GM12878 (cell line): ENCODE data around the gene EIF5B. TPM values are rescaled to one million over a fixed set of nuclear protein-coding genes. Genes with fewer than 3 reads are reported as not detected.

ENCODE experiments used
- ATAC-seq: fragments of 200-7000 bp; cut with Tn5 transposase; 3 replicates; pipeline ENCODE4 v1.9.1; 2020; ENCODE audit warnings: mild to moderate bottlenecking, moderate library complexity
- BruUV-seq: library from RNA; stranded (reverse); fragments of 400-500 nt; replicated peaks from 2 replicates; lab custom pipeline; 2021; lab: Mats Ljungman, UMichigan
- CTCF ChIA-PET: fragments of 300-600 bp; sonication (Branson Sonifier 250); formaldehyde crosslinking; extraction: SDS; loops from one replicate; lab custom pipeline; 2021; ENCODE audit warnings: inconsistent platforms; lab: Yijun Ruan, JAX
- POLR2A ChIA-PET: fragments of 350-600 bp; formaldehyde crosslinking; extraction: SDS; loops from one replicate; lab custom pipeline; 2021; ENCODE audit warnings: inconsistent platforms; lab: Charles Lee
- RAD21 ChIA-PET: fragments of 300-600 bp; sonication (Branson Sonifier 250); formaldehyde crosslinking; loops from one replicate; lab custom pipeline; 2023; ENCODE audit warnings: antibody characterized with exemption; ENCODE audit not compliant: unreplicated experiment; lab: Charles Lee
- SMC1A ChIA-PET: fragments of 300-600 bp; sonication (Branson Sonifier 250); formaldehyde crosslinking; loops from one replicate; lab custom pipeline; 2023; ENCODE audit not compliant: unreplicated experiment, uncharacterized antibody; lab: Charles Lee
- DNase-seq: peaks from one replicate; pipeline ENCODE4 v3.0.0-alpha.2; 2011; ENCODE audit warnings: low read depth, low spot score
- FAIRE-seq: peaks from 3 replicates; lab custom pipeline; 2011; peaks lifted over from hg19 to GRCh38; lab: Jason Lieb, UNC
- H2AFZ ChIP-seq: 2 replicates; pipeline ENCODE4 v1.6.0; 2011; ENCODE audit warnings: low read depth, low read length, control low read depth; ENCODE audit not compliant: control insufficient read depth
- H3K27ac ChIP-seq: 2 replicates; pipeline ENCODE4 v1.5.1; 2011; ENCODE audit warnings: control low read depth; ENCODE audit not compliant: control insufficient read depth, insufficient read depth
- H3K27me3 ChIP-seq, 2 experiments: replicated peaks in 1 of 2; 2 replicates each; pipeline versions ENCODE4 v1.6.0 to v1.6.1; 2011; ENCODE audit warnings: low read length in 1 of 2; ENCODE audit not compliant: control insufficient read depth in 2 of 2, insufficient read depth in 2 of 2
- H3K36me3 ChIP-seq, 2 experiments: 2 replicates each; pipeline ENCODE4 v1.5.1; 2011; ENCODE audit warnings: low read length in 1 of 2; ENCODE audit not compliant: control insufficient read depth in 2 of 2, insufficient read depth in 2 of 2
- H3K4me1 ChIP-seq: 2 replicates; pipeline ENCODE4 v1.6.1; 2011; ENCODE audit warnings: mild to moderate bottlenecking, low read length, moderate library complexity, mixed read lengths; ENCODE audit not compliant: control insufficient read depth, insufficient read depth
- H3K4me2 ChIP-seq: 2 replicates; pipeline ENCODE4 v1.6.0; 2011; ENCODE audit warnings: control low read depth; ENCODE audit not compliant: control insufficient read depth, insufficient read depth
- H3K4me3 ChIP-seq: fragments of 200-600 bp; sonication (generic); 2 replicates; pipeline ENCODE4 v1.5.1; 2016
- H3K79me2 ChIP-seq: 2 replicates; pipeline ENCODE4 v1.6.0; 2011; ENCODE audit warnings: low read length; ENCODE audit not compliant: control insufficient read depth, insufficient read depth
- H3K9ac ChIP-seq: 2 replicates; pipeline ENCODE4 v1.8.0; 2011; ENCODE audit warnings: low read length, control low read depth, mixed read lengths; ENCODE audit not compliant: control insufficient read depth, insufficient read depth
- H3K9me3 ChIP-seq: replicated peaks from 3 replicates; pipeline ENCODE4 v1.5.1; 2011; ENCODE audit warnings: mild to moderate bottlenecking, low read length; ENCODE audit not compliant: control insufficient read depth, insufficient read depth
- H4K20me1 ChIP-seq: 2 replicates; pipeline ENCODE4 v1.6.0; 2011; ENCODE audit not compliant: control insufficient read depth, insufficient read depth
- BHLHE40 ChIP-seq, 2 experiments: fragments of 450-650 bp in 1 of 2; IDR thresholded peaks; 2 replicates each; pipeline ENCODE4 v1.6.1; 2011 to 2017; ENCODE audit warnings: low read depth in 2 of 2, borderline replicate concordance in 1 of 2, improper control_type of control experiment in 1 of 2, low read length in 1 of 2, mild to moderate bottlenecking in 1 of 2
- CHD2 ChIP-seq: IDR thresholded peaks from 2 replicates; pipeline ENCODE4 v1.6.1; 2011; ENCODE audit warnings: low read depth, low read length, improper control_type of control experiment, borderline replicate concordance
- DPF2 ChIP-seq: fragments of 450-650 bp; IDR thresholded peaks from 2 replicates; pipeline ENCODE4 v1.6.1; 2017; ENCODE audit warnings: mild to moderate bottlenecking
- FOXM1 ChIP-seq: IDR thresholded peaks from 2 replicates; pipeline ENCODE4 v1.6.1; 2012; ENCODE audit warnings: low read depth, mild to moderate bottlenecking, inconsistent platforms, low read length, moderate library complexity
- GATAD2B ChIP-seq: fragments of 450-650 bp; conservative IDR thresholded peaks from 2 replicates; pipeline ENCODE4 v1.6.1; 2017; ENCODE audit warnings: low read depth, mild to moderate bottlenecking, moderate library complexity
- KDM1A ChIP-seq: fragments of 200-600 bp; sonication (generic); IDR thresholded peaks from 2 replicates; pipeline ENCODE4 v1.6.1; 2016; ENCODE audit warnings: borderline replicate concordance
- MEF2B ChIP-seq: fragments of 450-650 bp; IDR thresholded peaks from 2 replicates; pipeline ENCODE4 v1.6.1; 2018; ENCODE audit warnings: mild to moderate bottlenecking, moderate library complexity; ENCODE audit not compliant: partially characterized antibody, poor library complexity, severe bottlenecking
- MTA3 ChIP-seq: IDR thresholded peaks from 2 replicates; pipeline ENCODE4 v1.6.1; 2012; ENCODE audit warnings: low read length, inconsistent platforms, borderline replicate concordance
- NRF1 ChIP-seq: conservative IDR thresholded peaks from 2 replicates; pipeline ENCODE4 v1.6.1; 2011; ENCODE audit warnings: mild to moderate bottlenecking, low read depth, low read length, improper control_type of control experiment
- PAX8 ChIP-seq: fragments of 450-650 bp; IDR thresholded peaks from 2 replicates; pipeline ENCODE4 v1.6.1; 2017; ENCODE audit warnings: mild to moderate bottlenecking, moderate library complexity
- RUNX3 ChIP-seq: IDR thresholded peaks from 2 replicates; pipeline ENCODE4 v1.6.1; 2012; ENCODE audit warnings: low read length, inconsistent platforms
- SREBF2 ChIP-seq: IDR thresholded peaks from 2 replicates; pipeline ENCODE4 v1.6.1; 2012; ENCODE audit warnings: mild to moderate bottlenecking, low read length
- TCF7 ChIP-seq: IDR thresholded peaks from 2 replicates; pipeline ENCODE4 v1.6.1; 2014; ENCODE audit warnings: antibody characterized with exemption, borderline replicate concordance
- WGBS: methylation state at CpG from one replicate; pipeline ENCODE4 v1.1.6; 2016; ENCODE audit warnings: low lambda C conversion rate; ENCODE audit not compliant: insufficient replicate concordance, insufficient coverage; ENCODE audit errors: missing lambda C conversion rate; 5-methylcytosine and 5-hydroxymethylcytosine counted together
- in situ Hi-C: fragments of 300-500 bp; cut with MboI; formaldehyde crosslinking; loops from 9 replicates; pipeline ENCODE4 v1.14.3; 2018; ENCODE audit warnings: mixed read lengths
- intact Hi-C: fragments of 100-400 bp; cut with micrococcal nuclease; formaldehyde crosslinking; loops from one replicate; pipeline ENCODE4 v1.14.2; 2022; ENCODE audit not compliant: unreplicated experiment
- polyA plus RNA-seq, 11 experiments: library from polyadenylated mRNA; depleted of rRNA in 4 of 11; unstranded in 6 of 11; stranded (reverse) in 5 of 11; fragments of >200 nt; fragmentation: Nextera tagmentation in 4 of 11; fragmentation: Illumina TruSeq in 1 of 11; extraction: Ambion mirVana in 4 of 11; extraction: Trizol in 1 of 11; gene quantifications; 1 replicate in 1 of 11; 2 replicates in 10 of 11; pipeline versions ENCODE4 v1.2.1 to v1.2.3, GENCODE V29; 2011 to 2016; ENCODE audit warnings: inconsistent platforms in 2 of 11, missing spikeins in 2 of 11, low read depth in 1 of 11
- total RNA-seq, 4 experiments: library from RNA; depleted of rRNA in 3 of 4; stranded (reverse); fragments of >200 nt in 3 of 4; fragmentation: Illumina TruSeq in 1 of 4; extraction: Trizol in 1 of 4; gene quantifications; 2 replicates each; pipeline versions ENCODE4 v1.2.1 to v1.2.3, GENCODE V29; 2013 to 2021
- TF ChIP-seq, protein P1 (sequence below): IDR thresholded peaks from 2 replicates; pipeline ENCODE4 v1.6.1; 2012; ENCODE audit warnings: low read depth, low read length, improper control_type of control experiment
- TF ChIP-seq, protein P2 (sequence below): fragments of 150-350 bp; IDR thresholded peaks from 2 replicates; pipeline ENCODE4 v1.6.1; 2014; ENCODE audit warnings: mild to moderate bottlenecking, low read depth, low read length
- TF ChIP-seq, protein P3 (sequence below): fragments of 450-650 bp; IDR thresholded peaks from 2 replicates; pipeline ENCODE4 v1.6.1; 2016; ENCODE audit warnings: mild to moderate bottlenecking, moderate library complexity, borderline replicate concordance

Gene EIF5B
- total and polyA plus RNA-seq, 10 of the 15 experiments (the other 5 are each of a cell fraction or from before 2014, with no cell fraction given): 21.7 to 119 (median 40.8) TPM

DNA sequence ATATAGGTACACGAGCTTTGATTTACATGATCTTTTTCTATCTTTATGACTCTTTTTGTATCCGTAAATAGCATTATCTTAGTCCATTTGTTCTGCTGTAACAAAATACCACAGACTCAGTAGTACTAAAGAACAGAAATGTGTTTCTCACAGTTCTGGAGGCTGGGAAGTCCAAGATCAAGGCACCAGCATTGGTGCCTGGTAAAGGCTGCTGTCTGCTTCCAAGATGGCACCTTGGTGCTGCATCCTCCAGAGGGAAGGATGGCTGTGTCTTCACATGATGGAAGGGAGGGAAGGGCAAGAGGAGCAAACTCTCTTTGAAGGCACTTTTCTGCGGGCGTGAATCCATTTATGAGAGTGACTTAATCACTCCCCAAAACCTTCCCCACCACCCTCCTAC, 36.0 kb downstream of the EIF5B start:
- SMC1A ChIA-PET: interaction anchor here (0.9 to 2.4 kb wide), 3 partner anchors 11 to 23 kb away, joined by 3 to 7 read pairs (median 5); no protein-coding TSS in a partner anchor
- Histone ChIP-seq H3K36me3 (peaks cover 3 to 23% of the 10 kb centered on the region in 2 experiments), H3K27me3 (no peaks in the 10 kb centered on the region), H3K4me1 (0 out of 2 replicates have a peak, but pooled peaks cover 4% of the 10 kb centered on the region), H3K79me2 (no peaks in the 10 kb centered on the region), H3K9me3 (no peaks in the 10 kb centered on the region), H2AFZ (no peak overlapping the region), H3K9ac (no peak overlapping the region), H4K20me1 (no peaks in the 10 kb centered on the region), H3K27ac (no peak overlapping the region), H3K4me3 (no peak overlapping the region), H3K4me2 (no peak overlapping the region)
- RAD21 ChIA-PET: no interaction called here
- FAIRE-seq (no peak), DNase-seq (no peak), ATAC-seq (no peak)
- CTCF ChIA-PET: no interaction called here
- no TSS peak for BruUV-seq
- in situ Hi-C loops (no loop called here), intact Hi-C loops (no loop called here)
- WGBS: 83% methylated on average over 4 of the region's 4 CpGs
- TF ChIP-seq PAX8 (no peak), CHD2 (no peak), FOXM1 (no peak), RUNX3 (no peak), BHLHE40 (IDR thresholded peaks at IDR 0.05; ENCODE audit: borderline replicate concordance in 1 of 2, low read depth in 2 of 2, low read length in 1 of 2) (no peak), MEF2B (no peak), GATAD2B (no peak), NRF1 (no peak), SREBF2 (no peak), TCF7 (no peak), KDM1A (no peak), MTA3 (no peak), DPF2 (no peak)
- TF ChIP-seq, protein P1, sequence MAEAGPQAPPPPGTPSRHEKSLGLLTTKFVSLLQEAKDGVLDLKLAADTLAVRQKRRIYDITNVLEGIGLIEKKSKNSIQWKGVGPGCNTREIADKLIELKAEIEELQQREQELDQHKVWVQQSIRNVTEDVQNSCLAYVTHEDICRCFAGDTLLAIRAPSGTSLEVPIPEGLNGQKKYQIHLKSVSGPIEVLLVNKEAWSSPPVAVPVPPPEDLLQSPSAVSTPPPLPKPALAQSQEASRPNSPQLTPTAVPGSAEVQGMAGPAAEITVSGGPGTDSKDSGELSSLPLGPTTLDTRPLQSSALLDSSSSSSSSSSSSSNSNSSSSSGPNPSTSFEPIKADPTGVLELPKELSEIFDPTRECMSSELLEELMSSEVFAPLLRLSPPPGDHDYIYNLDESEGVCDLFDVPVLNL: no peak
- TF ChIP-seq, protein P2, sequence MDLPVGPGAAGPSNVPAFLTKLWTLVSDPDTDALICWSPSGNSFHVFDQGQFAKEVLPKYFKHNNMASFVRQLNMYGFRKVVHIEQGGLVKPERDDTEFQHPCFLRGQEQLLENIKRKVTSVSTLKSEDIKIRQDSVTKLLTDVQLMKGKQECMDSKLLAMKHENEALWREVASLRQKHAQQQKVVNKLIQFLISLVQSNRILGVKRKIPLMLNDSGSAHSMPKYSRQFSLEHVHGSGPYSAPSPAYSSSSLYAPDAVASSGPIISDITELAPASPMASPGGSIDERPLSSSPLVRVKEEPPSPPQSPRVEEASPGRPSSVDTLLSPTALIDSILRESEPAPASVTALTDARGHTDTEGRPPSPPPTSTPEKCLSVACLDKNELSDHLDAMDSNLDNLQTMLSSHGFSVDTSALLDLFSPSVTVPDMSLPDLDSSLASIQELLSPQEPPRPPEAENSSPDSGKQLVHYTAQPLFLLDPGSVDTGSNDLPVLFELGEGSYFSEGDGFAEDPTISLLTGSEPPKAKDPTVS: no peak
- TF ChIP-seq, protein P3, sequence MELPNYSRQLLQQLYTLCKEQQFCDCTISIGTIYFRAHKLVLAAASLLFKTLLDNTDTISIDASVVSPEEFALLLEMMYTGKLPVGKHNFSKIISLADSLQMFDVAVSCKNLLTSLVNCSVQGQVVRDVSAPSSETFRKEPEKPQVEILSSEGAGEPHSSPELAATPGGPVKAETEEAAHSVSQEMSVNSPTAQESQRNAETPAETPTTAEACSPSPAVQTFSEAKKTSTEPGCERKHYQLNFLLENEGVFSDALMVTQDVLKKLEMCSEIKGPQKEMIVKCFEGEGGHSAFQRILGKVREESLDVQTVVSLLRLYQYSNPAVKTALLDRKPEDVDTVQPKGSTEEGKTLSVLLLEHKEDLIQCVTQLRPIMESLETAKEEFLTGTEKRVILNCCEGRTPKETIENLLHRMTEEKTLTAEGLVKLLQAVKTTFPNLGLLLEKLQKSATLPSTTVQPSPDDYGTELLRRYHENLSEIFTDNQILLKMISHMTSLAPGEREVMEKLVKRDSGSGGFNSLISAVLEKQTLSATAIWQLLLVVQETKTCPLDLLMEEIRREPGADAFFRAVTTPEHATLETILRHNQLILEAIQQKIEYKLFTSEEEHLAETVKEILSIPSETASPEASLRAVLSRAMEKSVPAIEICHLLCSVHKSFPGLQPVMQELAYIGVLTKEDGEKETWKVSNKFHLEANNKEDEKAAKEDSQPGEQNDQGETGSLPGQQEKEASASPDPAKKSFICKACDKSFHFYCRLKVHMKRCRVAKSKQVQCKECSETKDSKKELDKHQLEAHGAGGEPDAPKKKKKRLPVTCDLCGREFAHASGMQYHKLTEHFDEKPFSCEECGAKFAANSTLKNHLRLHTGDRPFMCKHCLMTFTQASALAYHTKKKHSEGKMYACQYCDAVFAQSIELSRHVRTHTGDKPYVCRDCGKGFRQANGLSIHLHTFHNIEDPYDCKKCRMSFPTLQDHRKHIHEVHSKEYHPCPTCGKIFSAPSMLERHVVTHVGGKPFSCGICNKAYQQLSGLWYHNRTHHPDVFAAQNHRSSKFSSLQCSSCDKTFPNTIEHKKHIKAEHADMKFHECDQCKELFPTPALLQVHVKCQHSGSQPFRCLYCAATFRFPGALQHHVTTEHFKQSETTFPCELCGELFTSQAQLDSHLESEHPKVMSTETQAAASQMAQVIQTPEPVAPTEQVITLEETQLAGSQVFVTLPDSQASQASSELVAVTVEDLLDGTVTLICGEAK: no peak
- POLR2A ChIA-PET: no interaction called here
